Glutamatergic neuron (in vitro differentiated cells): Measurements from ENCODE around the gene RTN4. TPM values are rescaled to one million over a fixed set of nuclear protein-coding genes. Genes with fewer than 3 reads are reported as not detected.
A peak's percentile ranks its signal among the peaks of the same experiment; 100 is the strongest.

ENCODE experiments used
- DNase-seq: peaks from one replicate; pipeline ENCODE4 v3.0.0; 2022
- H3K27ac Mint-ChIP-seq: one replicate; pipeline ENCODE4 v1.8.0; 2020; ENCODE audit warnings: mild to moderate bottlenecking, mixed read lengths, inconsistent platforms; ENCODE audit not compliant: unreplicated experiment
- H3K27me3 Mint-ChIP-seq: one replicate; pipeline ENCODE4 v1.8.0; 2020; ENCODE audit warnings: mild to moderate bottlenecking, moderate library complexity, mixed read lengths, inconsistent platforms; ENCODE audit not compliant: unreplicated experiment
- H3K36me3 Mint-ChIP-seq: one replicate; pipeline ENCODE4 v1.8.0; 2020; ENCODE audit warnings: mild to moderate bottlenecking, mixed read lengths, inconsistent platforms; ENCODE audit not compliant: unreplicated experiment
- H3K4me1 Mint-ChIP-seq: one replicate; pipeline ENCODE4 v1.8.0; 2020; ENCODE audit warnings: mild to moderate bottlenecking, low read depth, mixed read lengths, inconsistent platforms; ENCODE audit not compliant: unreplicated experiment
- H3K4me3 Mint-ChIP-seq: one replicate; pipeline ENCODE4 v1.8.0; 2020; ENCODE audit warnings: mild to moderate bottlenecking, mixed read lengths, inconsistent platforms; ENCODE audit not compliant: unreplicated experiment
- H3K9me3 Mint-ChIP-seq: one replicate; pipeline ENCODE4 v1.8.0; 2020; ENCODE audit warnings: mild to moderate bottlenecking, moderate library complexity, mixed read lengths, inconsistent platforms; ENCODE audit not compliant: unreplicated experiment
- total RNA-seq: library from RNA; stranded (reverse); fragmentation: NEBNext Ultra II Directional; extraction: Animal tissue kit (Norgen Biotek cat#: 25700); gene quantifications from one replicate; pipeline ENCODE4 v1.2.1, GENCODE V29; 2021; ENCODE audit not compliant: unreplicated experiment
- TF ChIP-seq, protein P1 (sequence below): fragments of 200-600 bp; sonication (generic); IDR thresholded peaks from one replicate; pipeline ENCODE4 v1.5.0; 2021; ENCODE audit not compliant: partially characterized antibody, unreplicated experiment

The RTN4 gene
- total RNA-seq, 1 donor from 2014 or later: 772 TPM

DNA sequence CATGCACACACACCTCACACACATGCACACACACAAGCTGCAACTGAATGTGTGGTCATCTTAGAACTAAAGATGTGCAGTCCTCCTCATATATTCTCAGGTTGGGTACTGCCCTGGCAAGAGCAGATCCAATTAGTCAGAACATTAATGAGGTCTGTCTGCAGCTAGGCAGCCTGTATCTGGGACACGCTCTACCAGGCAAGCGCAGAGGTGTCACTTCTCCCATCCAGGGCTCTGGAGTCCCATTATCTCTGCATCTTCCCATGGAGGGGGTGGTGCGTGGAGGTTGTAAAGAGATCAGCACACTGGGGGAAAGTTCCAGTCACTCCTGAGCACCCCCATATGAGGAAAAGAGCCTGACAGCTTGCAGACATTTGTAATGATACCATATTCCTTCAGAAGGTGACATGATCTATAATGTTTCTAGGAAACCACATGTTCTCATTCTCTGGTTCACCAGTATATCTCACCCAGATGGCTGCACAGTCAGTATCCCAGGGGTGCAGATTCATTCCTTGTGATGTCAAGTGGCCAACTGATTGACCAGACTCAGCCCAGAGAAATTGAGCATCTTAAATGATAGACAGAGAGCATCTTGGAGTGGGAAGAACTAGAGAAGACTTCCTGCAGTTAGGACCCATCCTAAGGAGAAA lies 95.4 kb downstream of the RTN4 start:
- Mint-ChIP-seq H3K9me3 (peaks cover 2% of the 10 kb centered on the region), H3K4me1 (peaks cover 11% of the 10 kb centered on the region), H3K36me3 (no peaks in the 10 kb centered on the region), H3K4me3 (no peak overlapping the region), H3K27me3 (peaks cover 3% of the 10 kb centered on the region), H3K27ac (no peak overlapping the region)
- no peak for DNase-seq
- TF ChIP-seq, protein P1, sequence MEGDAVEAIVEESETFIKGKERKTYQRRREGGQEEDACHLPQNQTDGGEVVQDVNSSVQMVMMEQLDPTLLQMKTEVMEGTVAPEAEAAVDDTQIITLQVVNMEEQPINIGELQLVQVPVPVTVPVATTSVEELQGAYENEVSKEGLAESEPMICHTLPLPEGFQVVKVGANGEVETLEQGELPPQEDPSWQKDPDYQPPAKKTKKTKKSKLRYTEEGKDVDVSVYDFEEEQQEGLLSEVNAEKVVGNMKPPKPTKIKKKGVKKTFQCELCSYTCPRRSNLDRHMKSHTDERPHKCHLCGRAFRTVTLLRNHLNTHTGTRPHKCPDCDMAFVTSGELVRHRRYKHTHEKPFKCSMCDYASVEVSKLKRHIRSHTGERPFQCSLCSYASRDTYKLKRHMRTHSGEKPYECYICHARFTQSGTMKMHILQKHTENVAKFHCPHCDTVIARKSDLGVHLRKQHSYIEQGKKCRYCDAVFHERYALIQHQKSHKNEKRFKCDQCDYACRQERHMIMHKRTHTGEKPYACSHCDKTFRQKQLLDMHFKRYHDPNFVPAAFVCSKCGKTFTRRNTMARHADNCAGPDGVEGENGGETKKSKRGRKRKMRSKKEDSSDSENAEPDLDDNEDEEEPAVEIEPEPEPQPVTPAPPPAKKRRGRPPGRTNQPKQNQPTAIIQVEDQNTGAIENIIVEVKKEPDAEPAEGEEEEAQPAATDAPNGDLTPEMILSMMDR: no peak

DNA sequence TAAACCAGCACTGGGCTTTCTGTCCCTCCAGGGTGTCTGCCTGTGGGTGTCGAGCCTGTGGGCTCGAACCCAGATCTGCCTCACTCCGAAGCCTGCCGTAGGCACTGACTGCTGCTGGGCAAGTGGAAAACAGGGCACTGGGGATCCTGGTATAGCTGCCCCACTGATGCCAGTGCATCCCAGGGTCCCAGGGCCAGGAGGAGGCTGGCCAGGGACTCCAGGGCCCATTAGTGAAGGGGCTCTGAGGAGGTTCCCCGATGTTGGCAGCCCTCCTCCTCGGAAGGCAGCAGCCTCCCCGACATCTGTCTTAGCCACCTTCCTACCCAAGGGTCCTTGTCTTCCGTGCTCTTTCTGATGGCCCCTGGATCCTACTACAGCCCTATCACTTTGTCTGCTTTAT lies 96.1 kb downstream of the RTN4 start:
- TF ChIP-seq, protein P1: no peak
- no peak for DNase-seq
- Mint-ChIP-seq H3K4me1 (peaks cover 11% of the 10 kb centered on the region), H3K27me3 (peaks cover 3% of the 10 kb centered on the region), H3K4me3 (no peak overlapping the region), H3K9me3 (peaks cover 3% of the 10 kb centered on the region), H3K36me3 (no peaks in the 10 kb centered on the region), H3K27ac (no peak overlapping the region)

DNA sequence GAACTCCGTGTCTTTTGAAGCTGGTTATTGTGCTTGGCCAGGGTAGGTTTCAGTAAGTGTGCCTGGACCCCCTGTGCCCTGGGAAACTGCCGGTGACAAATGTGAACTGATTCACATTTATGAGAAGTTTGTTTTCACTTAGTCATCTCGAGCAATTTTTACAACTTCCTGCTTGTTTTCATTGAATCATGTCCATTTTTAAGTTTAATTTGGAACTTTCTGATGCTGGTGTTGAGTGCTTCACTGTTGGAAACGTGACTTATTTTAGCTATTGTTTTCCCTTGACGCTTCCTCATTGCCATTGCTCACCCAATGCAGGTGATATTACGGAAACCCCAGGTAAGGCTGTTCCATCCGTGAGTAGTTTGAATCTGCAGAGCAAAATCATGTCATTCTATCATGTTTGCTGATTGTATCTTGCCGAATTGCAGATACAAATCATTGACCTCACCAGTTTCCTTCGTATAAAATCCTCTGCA lies 97.2 kb downstream of the RTN4 start:
- TF ChIP-seq, protein P1: no peak
- no peak overlapping the region for H3K4me3 Mint-ChIP-seq
- no peaks in the 10 kb centered on the region for H3K36me3 Mint-ChIP-seq
- H3K27me3 Mint-ChIP-seq: peaks cover 3% of the 10 kb centered on the region
- DNase-seq: no peak
- peaks cover 3% of the 10 kb centered on the region for H3K9me3 Mint-ChIP-seq
- H3K27ac Mint-ChIP-seq: peak overlapping the region; percentile 36
- H3K4me1 Mint-ChIP-seq: peaks cover 15% of the 10 kb centered on the region

DNA sequence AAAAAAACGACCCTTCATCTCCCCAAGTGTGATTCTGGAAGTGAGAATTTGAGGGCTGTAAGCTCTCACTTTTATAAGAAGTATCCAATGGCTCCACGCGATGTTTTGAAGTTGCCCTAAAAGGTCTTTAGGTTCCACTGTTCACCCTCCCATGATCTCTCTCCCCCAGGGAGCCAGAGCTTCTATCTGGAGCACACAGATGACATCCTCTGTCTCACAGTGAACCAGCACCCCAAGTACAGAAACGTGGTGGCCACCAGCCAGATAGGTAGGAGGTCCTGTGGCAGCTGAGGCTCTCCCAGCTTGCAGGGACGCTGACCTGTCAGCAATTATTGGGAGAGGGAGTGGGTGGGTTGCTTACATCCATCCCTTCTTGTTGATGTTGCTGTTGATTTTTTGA lies 97.8 kb downstream of the RTN4 start:
- H3K4me3 Mint-ChIP-seq: no peak overlapping the region

DNA sequence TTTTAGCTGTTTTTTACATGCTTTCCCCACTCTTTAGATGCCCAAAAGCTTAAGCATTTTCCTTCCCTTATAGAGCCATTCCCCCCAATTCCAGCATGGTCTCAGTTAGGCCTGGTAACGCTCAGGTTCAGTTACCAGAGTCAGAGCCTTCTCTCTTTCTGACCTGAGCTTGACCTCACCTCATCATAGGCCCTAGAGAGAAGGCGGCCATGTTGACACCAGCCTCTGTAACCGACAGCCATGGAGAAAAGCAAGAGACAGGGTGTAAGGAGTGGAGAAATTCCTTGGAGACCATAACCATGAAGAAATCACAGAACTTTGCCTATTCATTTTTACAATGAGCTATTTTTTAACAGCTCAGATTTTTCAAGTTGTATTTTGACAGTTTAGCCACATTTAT lies 99.4 kb downstream of the RTN4 start:
- H3K4me1 Mint-ChIP-seq: peaks cover 16% of the 10 kb centered on the region
- DNase-seq: no peak
- TF ChIP-seq, protein P1: no peak
- no peak overlapping the region for H3K27ac Mint-ChIP-seq
- H3K36me3 Mint-ChIP-seq: no peaks in the 10 kb centered on the region
- peaks cover 7% of the 10 kb centered on the region for H3K27me3 Mint-ChIP-seq
- peaks cover 3% of the 10 kb centered on the region for H3K9me3 Mint-ChIP-seq
- H3K4me3 Mint-ChIP-seq: no peak overlapping the region

More for the DNA sequence above, 97.8 kb downstream of the RTN4 start:
- peaks cover 16% of the 10 kb centered on the region for H3K4me1 Mint-ChIP-seq
- H3K36me3 Mint-ChIP-seq: no peaks in the 10 kb centered on the region
- no peak overlapping the region for H3K27ac Mint-ChIP-seq
- TF ChIP-seq, protein P1: no peak
- peaks cover 3% of the 10 kb centered on the region for H3K27me3 Mint-ChIP-seq
- H3K9me3 Mint-ChIP-seq: peaks cover 3% of the 10 kb centered on the region
- no peak for DNase-seq
